ENCODE results near the gene MYOF.

The MYOF gene

DNA sequence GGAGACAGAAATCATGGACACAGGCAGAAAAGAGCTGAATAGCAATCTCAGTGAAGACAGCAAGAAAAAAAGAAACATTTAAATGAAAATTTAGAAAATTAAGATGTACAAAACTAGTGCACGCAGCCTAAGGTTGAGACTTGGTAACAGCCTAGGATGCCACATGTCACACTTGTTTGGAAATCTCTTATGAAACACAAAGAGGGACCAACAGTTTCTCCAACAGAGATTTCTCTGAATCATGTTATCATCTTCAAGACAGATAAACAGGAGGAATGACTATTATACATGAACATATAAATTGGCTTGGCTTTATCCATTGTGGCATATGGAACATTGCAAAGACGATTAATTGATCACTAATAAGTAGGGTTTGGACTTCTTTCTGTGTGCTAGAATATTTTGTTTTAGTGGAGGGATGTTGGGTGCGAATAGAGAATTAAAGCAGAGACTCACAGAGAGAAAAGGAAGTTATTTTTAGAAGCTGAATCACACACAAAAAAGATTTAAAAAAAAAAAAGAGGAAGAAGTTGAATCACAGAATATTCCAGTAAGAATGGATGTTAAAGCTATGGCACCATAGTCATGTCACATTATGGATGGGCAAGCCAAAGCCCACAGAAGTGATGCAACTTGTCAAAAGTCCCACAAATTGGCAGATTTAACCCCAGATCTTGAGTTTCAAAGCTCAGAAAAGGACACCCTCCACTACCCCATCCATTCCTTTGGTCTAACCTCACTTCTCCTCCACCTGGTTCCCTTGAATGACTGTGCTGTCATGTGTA is 91.6 kb downstream of the MYOF start:
- Histone ChIP-seq H3K4me3 (no peak overlapping the region), H3K36me3 (no peaks in the 10 kb centered on the region)
- TF ChIP-seq Cebpa-rat (IDR thresholded peaks at IDR 0.05) = peak in 4 of 11 experiments; percentile 22 to 73 (median 69); a peak in 4 of 22 replicates

GRCh38 chr10:93386631-93387369 is 95.3 kb downstream of the MYOF start:
- Histone ChIP-seq H3K4me1 (peaks cover 25 to 93% (median 68%) of the 10 kb centered on the region in 10 experiments), H3K4me2 (peak overlapping the region; percentile 57 to 91 (median 76)), H4K20me1 (no peaks in the 10 kb centered on the region), H3K27me3 (no peaks in the 10 kb centered on the region), H3K9ac (peak overlapping the region in 8 of 11 experiments; percentile 29 to 66 (median 50); a peak in 13 of 22 replicates), H3K9me3 (replicated peaks in 1 of 11) (no peaks in the 10 kb centered on the region), H3K4me3 (0 out of 20 replicates have a peak overlapping the region, but pooled peaks of 2 of the 10 experiments have one; percentile 3 to 11), H3K36me3 (no peaks in the 10 kb centered on the region), H3K27ac (peak overlapping the region; percentile 4 to 89 (median 83); a peak in 19 of 22 replicates)
- TF ChIP-seq Cebpa-rat (IDR thresholded peaks at IDR 0.05) = peak in 10 of 11 experiments; percentile 18 to 96 (median 88); a peak in 16 of 22 replicates

More for the DNA sequence above, 91.6 kb downstream of the MYOF start:
- Histone ChIP-seq H4K20me1 (no peaks in the 10 kb centered on the region), H3K4me1 (peaks cover 25 to 78% (median 56%) of the 10 kb centered on the region in 10 experiments), H3K27ac (peak overlapping the region in 8 of 11 experiments; percentile 26 to 83 (median 55); a peak in 16 of 22 replicates), H3K4me2 (peak overlapping the region in 10 of 11 experiments; percentile 12 to 84 (median 70); a peak in 19 of 22 replicates), H3K27me3 (no peaks in the 10 kb centered on the region), H3K9me3 (replicated peaks in 1 of 11) (no peaks in the 10 kb centered on the region), H3K9ac (peak overlapping the region in 4 of 11 experiments; percentile 20 to 53 (median 40); a peak in 7 of 22 replicates)

GRCh38 chr10:93385345-93385744 is 96.8 kb downstream of the MYOF start:
- H3K4me2 ChIP-seq = peak overlapping the region in 3 of 11 experiments; percentile 59 to 75 (median 73); a peak in 2 of 22 replicates
- TF ChIP-seq Cebpa-rat (IDR thresholded peaks at IDR 0.05) = no peak
- no peaks in the 10 kb centered on the region for H4K20me1 ChIP-seq
- H3K9me3 ChIP-seq (replicated peaks in 1 of 11) = no peaks in the 10 kb centered on the region
- H3K27ac ChIP-seq = 0 out of 22 replicates have a peak overlapping the region, but pooled peaks of 1 of the 11 experiments have one; percentile 2
- H3K9ac ChIP-seq = no peak overlapping the region
- peaks cover 17 to 86% (median 54%) of the 10 kb centered on the region in 10 experiments for H3K4me1 ChIP-seq
- H3K36me3 ChIP-seq = peaks cover 0 to 7% (median 0%) of the 10 kb centered on the region in 11 experiments; a peak in 2 of 22 replicates
- no peaks in the 10 kb centered on the region for H3K27me3 ChIP-seq
- no peak overlapping the region for H3K4me3 ChIP-seq

- Histone ChIP-seq H3K9ac (no peak overlapping the region), H3K4me3 (no peak overlapping the region), H3K36me3 (peaks cover 0 to 7% (median 0%) of the 10 kb centered on the region in 11 experiments; a peak in 2 of 22 replicates), H3K27ac (peak overlapping the region in 3 of 11 experiments; percentile 22 to 54 (median 44); a peak in 5 of 22 replicates), H3K27me3 (no peaks in the 10 kb centered on the region), H4K20me1 (no peaks in the 10 kb centered on the region), H3K9me3 (replicated peaks in 1 of 11) (no peaks in the 10 kb centered on the region), H3K4me2 (peak overlapping the region in 7 of 11 experiments; percentile 14 to 78 (median 73); a peak in 11 of 22 replicates), H3K4me1 (peaks cover 15 to 86% (median 55%) of the 10 kb centered on the region in 10 experiments)
- no peak for TF ChIP-seq Cebpa-rat (IDR thresholded peaks at IDR 0.05)
Measured at GRCh38 chr10:93384006-93384405, 98.1 kb downstream of the MYOF start.

GRCh38 chr10:93383562-93383981 is 98.6 kb downstream of the MYOF start:
- no peaks in the 10 kb centered on the region for H4K20me1 ChIP-seq
- peak overlapping the region in 7 of 11 experiments; percentile 14 to 78 (median 73); a peak in 11 of 22 replicates for H3K4me2 ChIP-seq
- H3K4me3 ChIP-seq = no peak overlapping the region
- H3K4me1 ChIP-seq = peaks cover 15 to 86% (median 53%) of the 10 kb centered on the region in 10 experiments
- no peaks in the 10 kb centered on the region for H3K27me3 ChIP-seq
- no peaks in the 10 kb centered on the region for H3K9me3 ChIP-seq (replicated peaks in 1 of 11)
- no peak for TF ChIP-seq Cebpa-rat (IDR thresholded peaks at IDR 0.05)
- H3K27ac ChIP-seq = peak overlapping the region in 3 of 11 experiments; percentile 22 to 54 (median 44); a peak in 5 of 22 replicates
- no peak overlapping the region for H3K9ac ChIP-seq
- H3K36me3 ChIP-seq = peaks cover 0 to 7% (median 0%) of the 10 kb centered on the region in 11 experiments; a peak in 2 of 22 replicates

DNA sequence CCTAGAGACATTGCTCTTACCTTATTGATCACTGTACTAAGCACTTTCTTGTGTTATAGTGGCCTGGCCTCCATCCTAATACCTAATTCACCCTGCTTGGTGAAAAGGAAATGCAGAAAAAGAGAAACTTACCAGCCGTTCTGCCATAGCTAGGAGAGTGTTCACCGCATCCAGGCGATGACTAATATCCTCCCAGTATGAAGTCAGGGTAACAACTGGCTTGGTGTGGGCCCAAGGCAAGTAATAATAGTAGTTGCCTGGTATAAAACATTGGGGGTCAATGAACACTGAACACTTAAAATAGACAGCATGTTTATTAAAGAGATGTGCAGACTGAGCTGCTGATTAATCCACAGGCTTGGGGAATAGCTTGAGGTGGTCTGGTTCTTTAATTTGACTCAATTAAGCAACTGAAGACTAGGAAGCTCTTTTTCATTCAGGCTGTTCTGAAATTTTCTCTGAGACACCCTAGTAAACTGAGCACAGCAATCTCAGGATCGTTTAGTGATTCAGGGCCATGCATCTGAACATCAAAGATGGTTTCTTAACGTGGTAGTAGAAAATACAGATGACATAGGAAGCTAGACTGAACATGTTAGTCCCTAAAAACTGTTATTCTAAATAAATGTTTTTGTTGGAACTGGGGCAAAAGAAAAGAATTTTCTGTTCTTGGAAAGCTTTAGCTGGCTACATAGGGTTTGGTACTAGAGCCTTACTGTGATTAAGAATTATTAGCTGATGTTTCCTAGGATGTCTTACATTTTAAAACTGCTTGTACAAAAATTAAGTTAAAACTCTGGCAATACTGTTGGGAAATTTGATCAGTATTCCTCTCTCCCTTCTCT is 102.2 kb downstream of the MYOF start:
- Histone ChIP-seq H3K4me3 (no peak overlapping the region), H3K27me3 (no peaks in the 10 kb centered on the region), H3K4me1 (peaks cover 0 to 69% (median 23%) of the 10 kb centered on the region in 10 experiments; a peak in 12 of 20 replicates), H3K36me3 (peaks cover 0 to 7% (median 0%) of the 10 kb centered on the region in 11 experiments; a peak in 2 of 22 replicates), H3K27ac (peak overlapping the region in 2 of 11 experiments; percentile 59 to 67; a peak in 3 of 22 replicates), H3K4me2 (peak overlapping the region in 5 of 11 experiments; percentile 52 to 84 (median 81); a peak in 10 of 22 replicates), H4K20me1 (no peaks in the 10 kb centered on the region), H3K9ac (peak overlapping the region in 2 of 11 experiments; percentile 28 to 33; a peak in 3 of 22 replicates), H3K9me3 (replicated peaks in 1 of 11) (no peaks in the 10 kb centered on the region)
- TF ChIP-seq Cebpa-rat (IDR thresholded peaks at IDR 0.05) = no peak

GRCh38 chr10:93378997-93379730 is 103.0 kb downstream of the MYOF start:
- H3K9ac ChIP-seq = peak overlapping the region in 2 of 11 experiments; percentile 28 to 33; a peak in 3 of 22 replicates
- H3K9me3 ChIP-seq (replicated peaks in 1 of 11) = no peaks in the 10 kb centered on the region
- H3K4me1 ChIP-seq = peaks cover 0 to 61% (median 18%) of the 10 kb centered on the region in 10 experiments; a peak in 12 of 20 replicates
- peaks cover 0 to 14% (median 0%) of the 10 kb centered on the region in 11 experiments; a peak in 3 of 22 replicates for H3K36me3 ChIP-seq
- no peak for TF ChIP-seq Cebpa-rat (IDR thresholded peaks at IDR 0.05)
- no peak overlapping the region for H3K4me3 ChIP-seq
- H3K4me2 ChIP-seq = peak overlapping the region in 5 of 11 experiments; percentile 52 to 84 (median 81); a peak in 10 of 22 replicates
- H3K27ac ChIP-seq = peak overlapping the region in 2 of 11 experiments; percentile 59 to 67; a peak in 3 of 22 replicates
- no peaks in the 10 kb centered on the region for H4K20me1 ChIP-seq
- no peaks in the 10 kb centered on the region for H3K27me3 ChIP-seq

All from BLaER1 treated with 17β-estradiol and CSF1 and Interleukin-3, amounts not matched to agents 10 nM and 100 nM (cell line).